Caco-2 (cell line): ENCODE data around the gene HEATR3. TPM values are rescaled to one million over a fixed set of nuclear protein-coding genes. Genes with fewer than 3 reads are reported as not detected.

Experiments
- BruUV-seq: library from RNA; stranded (reverse); fragments of 400-500 nt; replicated peaks from 2 replicates; lab custom pipeline; 2021; lab: Mats Ljungman, UMichigan
- CTCF ChIA-PET: fragments of 300-600 bp; sonication (Branson Sonifier 250); formaldehyde crosslinking; loops from one replicate; lab custom pipeline; 2022; ENCODE audit warnings: antibody characterized with exemption; lab: Charles Lee
- POLR2A ChIA-PET: fragments of 300-600 bp; sonication (Branson Sonifier 250); formaldehyde crosslinking; loops from one replicate; lab custom pipeline; 2022; ENCODE audit warnings: antibody characterized with exemption; lab: Charles Lee
- DNase-seq, 2 experiments: peaks; one replicate each; pipeline versions ENCODE4 v3.0.0 to v3.0.0-alpha.2; 2020 to 2022
- H3K27me3 ChIP-seq: replicated peaks from 2 replicates; pipeline ENCODE4 v1.6.0; 2011; ENCODE audit warnings: low read length; ENCODE audit not compliant: control insufficient read depth, insufficient read depth
- H3K36me3 ChIP-seq: 2 replicates; pipeline ENCODE4 v1.5.1; 2011; ENCODE audit warnings: low read length; ENCODE audit not compliant: control insufficient read depth, insufficient read depth
- H3K4me1 ChIP-seq: fragments of 250-450 bp; sonication (Bioruptor Pico); 2 replicates; pipeline ENCODE4 v1.5.1; 2020; ENCODE audit warnings: mild to moderate bottlenecking
- H3K4me3 ChIP-seq: 2 replicates; pipeline ENCODE4 v1.5.1; 2011; ENCODE audit warnings: low read depth, mild to moderate bottlenecking, control low read depth, low read length
- H3K9me3 ChIP-seq: fragments of 250-450 bp; sonication (Bioruptor Pico); 2 replicates; pipeline ENCODE4 v1.5.1; 2020; ENCODE audit warnings: mild to moderate bottlenecking, moderate library complexity
- H3K27ac Mint-ChIP-seq: one replicate; pipeline ENCODE4 v1.8.0; 2022; ENCODE audit warnings: mixed read lengths; ENCODE audit not compliant: unreplicated experiment
- H3K27me3 Mint-ChIP-seq: one replicate; pipeline ENCODE4 v1.8.0; 2022; ENCODE audit warnings: mixed read lengths; ENCODE audit not compliant: insufficient read depth, unreplicated experiment
- H3K36me3 Mint-ChIP-seq: one replicate; pipeline ENCODE4 v1.8.0; 2022; ENCODE audit warnings: mild to moderate bottlenecking, mixed read lengths; ENCODE audit not compliant: insufficient read depth, unreplicated experiment
- H3K4me1 Mint-ChIP-seq: one replicate; pipeline ENCODE4 v1.8.0; 2022; ENCODE audit warnings: low read depth, mixed read lengths; ENCODE audit not compliant: unreplicated experiment
- H3K4me3 Mint-ChIP-seq: one replicate; pipeline ENCODE4 v1.8.0; 2022; ENCODE audit warnings: mild to moderate bottlenecking, moderate library complexity, mixed read lengths; ENCODE audit not compliant: unreplicated experiment
- H3K9me3 Mint-ChIP-seq: one replicate; pipeline ENCODE4 v1.8.0; 2022; ENCODE audit warnings: mixed read lengths; ENCODE audit not compliant: unreplicated experiment
- CTCF ChIP-seq, 2 experiments: fragments of 200-600 bp in 1 of 2; IDR thresholded peaks; 1 replicate in 1 of 2; 2 replicates in 1 of 2; pipeline versions ENCODE4 v1.5.1 to v1.8.0; 2011 to 2022; ENCODE audit warnings: antibody characterized with exemption in 1 of 2, control low read depth in 1 of 2, inconsistent platforms in 1 of 2, low read depth in 1 of 2, low read length in 1 of 2, mild to moderate bottlenecking in 1 of 2, moderate library complexity in 1 of 2; ENCODE audit not compliant: insufficient read depth in 1 of 2, severe bottlenecking in 1 of 2, unreplicated experiment in 1 of 2
- intact Hi-C: fragments of 100-400 bp; cut with micrococcal nuclease; formaldehyde crosslinking; loops from one replicate; pipeline ENCODE4 v1.10.0; 2022; ENCODE audit not compliant: unreplicated experiment
- total RNA-seq: library from RNA; stranded (reverse); gene quantifications from 2 replicates; pipeline ENCODE4 v1.2.3, GENCODE V29; 2022

HEATR3 gene
- total RNA-seq, 1 experiment from 2014 or later: 41.6 TPM

DNA sequence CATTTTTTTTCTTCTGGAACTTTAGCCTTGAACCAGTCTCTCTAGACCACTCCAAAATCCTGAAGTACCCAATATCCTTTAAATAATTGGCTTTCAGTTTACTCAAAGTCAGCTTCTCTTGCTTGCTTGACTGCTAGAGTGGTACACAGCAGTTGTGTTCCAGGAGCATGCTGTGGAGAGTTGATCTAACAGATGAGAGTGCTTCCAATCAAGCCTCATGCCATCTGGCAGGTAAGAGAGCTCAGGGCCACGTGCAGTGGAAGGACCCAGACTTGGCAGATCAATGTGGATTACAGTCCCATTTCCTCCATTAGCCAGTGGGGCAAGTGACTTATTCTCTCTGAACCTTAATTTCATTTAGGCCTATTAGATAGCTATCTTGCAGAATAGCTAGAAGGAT, 25.1 kb upstream of the HEATR3 start:
- no peak overlapping the region for H3K4me3 ChIP-seq
- H3K36me3 ChIP-seq: no peaks in the 10 kb centered on the region
- no TSS peak for BruUV-seq
- Mint-ChIP-seq H3K27ac (no peak overlapping the region), H3K36me3 (peaks cover 26% of the 10 kb centered on the region), H3K27me3 (no peaks in the 10 kb centered on the region), H3K4me1 (peaks cover 33% of the 10 kb centered on the region), H3K9me3 (no peaks in the 10 kb centered on the region), H3K4me3 (no peak overlapping the region)
- H3K9me3 ChIP-seq: no peaks in the 10 kb centered on the region
- ChIA-PET CTCF (interaction anchor here (2.5 kb wide), 1 partner anchor 16 kb away, joined by 14 read pairs; the partner anchor contains the start of gene CNEP1R1), POLR2A (no interaction called here)
- no peak for TF ChIP-seq CTCF (IDR thresholded peaks at IDR 0.05; ENCODE audit: insufficient read depth in 1 of 2, low read depth in 1 of 2, low read length in 1 of 2, severe bottlenecking in 1 of 2, unreplicated experiment in 1 of 2)
- DNase-seq: no peak
- peaks cover 40% of the 10 kb centered on the region for H3K4me1 ChIP-seq
- intact Hi-C loops: no loop called here
- H3K27me3 ChIP-seq: no peaks in the 10 kb centered on the region

- H3K4me1 Mint-ChIP-seq: peaks cover 21% of the 10 kb centered on the region
- no peaks in the 10 kb centered on the region for H3K27me3 Mint-ChIP-seq
- H3K9me3 Mint-ChIP-seq: no peaks in the 10 kb centered on the region
- no peak overlapping the region for H3K4me3 Mint-ChIP-seq
- no TSS peak for BruUV-seq
- ChIA-PET POLR2A (no interaction called here), CTCF (no interaction called here)
- H3K27ac Mint-ChIP-seq: no peak overlapping the region
- no peaks in the 10 kb centered on the region for H3K27me3 ChIP-seq
- DNase-seq: no peak
- H3K9me3 ChIP-seq: no peaks in the 10 kb centered on the region
- no peak for TF ChIP-seq CTCF (IDR thresholded peaks at IDR 0.05; ENCODE audit: insufficient read depth in 1 of 2, low read depth in 1 of 2, low read length in 1 of 2, severe bottlenecking in 1 of 2, unreplicated experiment in 1 of 2)
- H3K36me3 ChIP-seq: no peaks in the 10 kb centered on the region
- H3K36me3 Mint-ChIP-seq: peaks cover 11% of the 10 kb centered on the region
- no peak overlapping the region for H3K4me3 ChIP-seq
- peaks cover 13% of the 10 kb centered on the region for H3K4me1 ChIP-seq
- intact Hi-C loops: no loop called here
These were observed 22.4 kb upstream of the HEATR3 start for GRCh38 chr16:50043358-50043757.

DNA sequence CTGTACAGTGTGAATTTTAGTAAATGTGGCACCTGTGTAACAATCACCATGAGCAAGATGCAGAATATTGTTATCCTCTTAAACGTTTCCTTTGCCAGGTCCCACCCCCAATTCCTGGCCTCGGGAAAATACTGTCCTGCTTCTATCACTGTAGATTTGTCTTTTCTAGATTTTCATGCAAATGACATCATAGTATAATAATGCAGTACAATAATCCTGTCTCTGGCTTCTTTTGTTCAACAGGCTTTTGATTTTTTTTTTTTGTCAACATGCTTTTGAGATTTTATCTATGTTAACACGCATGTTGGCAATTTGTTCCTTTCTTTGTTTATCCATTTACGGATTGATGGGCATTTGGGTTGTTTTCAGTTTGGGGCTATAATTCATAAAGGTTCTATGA, 20.4 kb upstream of the HEATR3 start:
- intact Hi-C loops: no loop called here
- no TSS peak for BruUV-seq
- H3K36me3 Mint-ChIP-seq: peaks cover 2% of the 10 kb centered on the region
- H3K4me3 Mint-ChIP-seq: no peak overlapping the region
- no peak overlapping the region for H3K4me3 ChIP-seq
- no peak overlapping the region for H3K27ac Mint-ChIP-seq
- H3K9me3 Mint-ChIP-seq: no peaks in the 10 kb centered on the region
- no peak for DNase-seq
- peaks cover 11% of the 10 kb centered on the region for H3K4me1 Mint-ChIP-seq
- H3K9me3 ChIP-seq: no peaks in the 10 kb centered on the region
- H3K4me1 ChIP-seq: 0 out of 2 replicates have a peak, but pooled peaks cover 4% of the 10 kb centered on the region
- TF ChIP-seq CTCF (IDR thresholded peaks at IDR 0.05; ENCODE audit: insufficient read depth in 1 of 2, low read depth in 1 of 2, low read length in 1 of 2, severe bottlenecking in 1 of 2, unreplicated experiment in 1 of 2): no peak
- ChIA-PET POLR2A (no interaction called here), CTCF (interaction anchor here (0.6 kb wide), 1 partner anchor 285 kb away, joined by 7 read pairs; no protein-coding TSS in a partner anchor)
- no peaks in the 10 kb centered on the region for H3K27me3 ChIP-seq
- H3K36me3 ChIP-seq: no peaks in the 10 kb centered on the region
- no peaks in the 10 kb centered on the region for H3K27me3 Mint-ChIP-seq
